Upper lobe of right lung (tissue), 1 donor: ENCODE data around the gene DDX54. TPM values are rescaled to one million over a fixed set of nuclear protein-coding genes. Genes with fewer than 3 reads are reported as not detected.

Experiments
- ATAC-seq: fragments of 200-7000 bp; cut with Tn5 transposase; one replicate; pipeline ENCODE4 v1.9.1; 2020; ENCODE audit warnings: mild to moderate bottlenecking, moderate library complexity
- DNase-seq: peaks from one replicate; pipeline ENCODE4 v3.0.0-alpha.2; 2020
- H3K27ac ChIP-seq: fragments of 200-600 bp; one replicate; pipeline ENCODE4 v1.8.0; 2022
- H3K27me3 ChIP-seq: fragments of 200-600 bp; one replicate; pipeline ENCODE4 v1.8.0; 2022; ENCODE audit warnings: mild to moderate bottlenecking
- H3K36me3 ChIP-seq: fragments of 200-600 bp; one replicate; pipeline ENCODE4 v1.8.0; 2022
- H3K4me1 ChIP-seq: fragments of 200-600 bp; one replicate; pipeline ENCODE4 v1.8.0; 2022
- H3K4me3 ChIP-seq: fragments of 200-600 bp; one replicate; pipeline ENCODE4 v1.8.0; 2022; ENCODE audit warnings: mild to moderate bottlenecking
- H3K9me3 ChIP-seq: fragments of 200-600 bp; one replicate; pipeline ENCODE4 v1.8.0; 2022
- CTCF ChIP-seq: fragments of 200-600 bp; IDR thresholded peaks from one replicate; pipeline ENCODE4 v1.8.0; 2022; ENCODE audit warnings: antibody characterized with exemption
- intact Hi-C: fragments of 100-400 bp; cut with DNase I; formaldehyde crosslinking; loops from one replicate; pipeline ENCODE4 v1.11.0; 2022
- total RNA-seq: library from RNA; stranded (reverse); fragmentation: NEBNext Ultra II Directional; extraction: Animal tissue kit (Norgen Biotek cat#: 25700); gene quantifications from one replicate; pipeline ENCODE4 v1.2.1, GENCODE V29; 2021
- donor health status: DM: no; HTN: yes; CAD: no; lungs with severe emphysema.

Gene DDX54
- total RNA-seq, 1 donor from 2014 or later: 55.8 TPM

- DNase-seq: no peak
- intact Hi-C loops: no loop called here
- Histone ChIP-seq H3K9me3 (no peaks in the 10 kb centered on the region), H3K4me3 (peak overlapping the region; percentile 79), H3K27ac (peak overlapping the region; percentile 98), H3K4me1 (peaks cover 22% of the 10 kb centered on the region), H3K27me3 (no peaks in the 10 kb centered on the region), H3K36me3 (peaks cover 19% of the 10 kb centered on the region)
- peak; percentile 49 for ATAC-seq
- no peak for TF ChIP-seq CTCF
These were observed 979 bp downstream of the DDX54 start for GRCh38 chr12:113184098-113184899.

- TF ChIP-seq CTCF: no peak
- Histone ChIP-seq H3K36me3 (peaks cover 31% of the 10 kb centered on the region), H3K27ac (no peak overlapping the region), H3K27me3 (no peaks in the 10 kb centered on the region), H3K9me3 (no peaks in the 10 kb centered on the region), H3K4me3 (no peak overlapping the region), H3K4me1 (peaks cover 22% of the 10 kb centered on the region)
- ATAC-seq (no peak), DNase-seq (no peak)
- intact Hi-C loops: no loop called here
These were observed 2.2 kb downstream of the DDX54 start for GRCh38 chr12:113183030-113183589.

GRCh38 chr12:113181975-113182374, 3.3 kb downstream of the DDX54 start:
- no peak for TF ChIP-seq CTCF
- Histone ChIP-seq H3K9me3 (no peaks in the 10 kb centered on the region), H3K4me1 (peaks cover 18% of the 10 kb centered on the region), H3K36me3 (peaks cover 42% of the 10 kb centered on the region), H3K27me3 (no peaks in the 10 kb centered on the region), H3K4me3 (no peak overlapping the region), H3K27ac (no peak overlapping the region)
- intact Hi-C loops: no loop called here
- ATAC-seq (no peak), DNase-seq (no peak)

GRCh38 chr12:113180333-113180732, 4.9 kb downstream of the DDX54 start:
- H3K27ac ChIP-seq: no peak overlapping the region
- peaks cover 58% of the 10 kb centered on the region for H3K36me3 ChIP-seq

GRCh38 chr12:113179023-113179422, 6.3 kb downstream of the DDX54 start:
- Histone ChIP-seq H3K9me3 (no peaks in the 10 kb centered on the region), H3K27me3 (no peaks in the 10 kb centered on the region), H3K36me3 (peaks cover 72% of the 10 kb centered on the region), H3K4me3 (no peak overlapping the region), H3K27ac (no peak overlapping the region), H3K4me1 (peaks cover 9% of the 10 kb centered on the region)
- DNase-seq (no peak), ATAC-seq (no peak)
- intact Hi-C loops: loop anchor here (10.0 kb wide), 1 partner anchor 124 kb away; the partner anchor contains the start of gene DTX1
- no peak for TF ChIP-seq CTCF

More at GRCh38 chr12:113180333-113180732, 4.9 kb downstream of the DDX54 start:
- no peak for ATAC-seq
- DNase-seq: no peak
- Histone ChIP-seq H3K4me1 (peaks cover 9% of the 10 kb centered on the region), H3K4me3 (no peak overlapping the region), H3K27me3 (no peaks in the 10 kb centered on the region), H3K9me3 (no peaks in the 10 kb centered on the region)
- TF ChIP-seq CTCF: no peak
- intact Hi-C loops: no loop called here
